ENCODE data around the gene PCGF3.

The PCGF3 gene

DNA sequence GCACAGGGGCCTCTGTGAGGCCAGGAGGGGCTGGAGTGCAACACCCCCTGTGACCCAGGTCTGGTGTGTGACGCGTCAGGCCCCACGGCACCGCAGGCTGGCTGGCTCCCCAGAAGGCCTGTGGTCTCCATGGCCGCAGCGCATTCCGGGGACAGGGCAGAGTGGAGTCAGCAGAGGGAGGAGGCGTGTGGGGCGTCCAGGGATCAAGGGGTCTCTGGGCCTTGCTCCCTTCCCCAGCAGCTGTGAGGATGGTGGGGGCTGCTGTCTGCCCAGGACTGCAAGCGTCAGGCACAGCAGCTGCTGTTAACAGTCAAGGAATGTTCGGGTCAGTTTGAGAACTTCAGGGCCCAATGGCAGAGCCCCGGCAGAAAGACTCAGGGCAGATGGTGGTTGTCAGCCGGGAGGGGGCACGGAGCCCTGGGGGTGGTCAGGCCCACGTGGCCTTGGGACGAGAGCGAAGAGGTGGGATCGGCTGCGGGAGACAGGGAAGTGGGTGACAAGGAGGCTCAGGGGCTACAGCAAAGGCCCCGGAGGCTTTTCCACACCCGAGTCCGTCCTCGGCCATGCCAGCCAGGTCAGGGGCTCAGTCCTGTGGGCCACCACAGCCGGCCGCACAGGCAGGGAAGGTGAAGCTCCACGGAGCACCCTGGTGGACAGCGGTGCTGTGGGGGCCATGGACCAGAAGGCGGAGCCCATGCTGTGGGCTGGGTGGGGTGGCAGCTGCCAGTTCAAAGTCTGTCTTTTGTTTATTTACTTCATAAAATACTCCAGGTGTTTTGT, 18.3 kb downstream of the PCGF3 start:
- no peak overlapping the region for H3K4me3 ChIP-seq (ENCODE audit: low read length)
- DNase-seq (ENCODE audit: low read depth): no peak
- TF ChIP-seq, protein P1, sequence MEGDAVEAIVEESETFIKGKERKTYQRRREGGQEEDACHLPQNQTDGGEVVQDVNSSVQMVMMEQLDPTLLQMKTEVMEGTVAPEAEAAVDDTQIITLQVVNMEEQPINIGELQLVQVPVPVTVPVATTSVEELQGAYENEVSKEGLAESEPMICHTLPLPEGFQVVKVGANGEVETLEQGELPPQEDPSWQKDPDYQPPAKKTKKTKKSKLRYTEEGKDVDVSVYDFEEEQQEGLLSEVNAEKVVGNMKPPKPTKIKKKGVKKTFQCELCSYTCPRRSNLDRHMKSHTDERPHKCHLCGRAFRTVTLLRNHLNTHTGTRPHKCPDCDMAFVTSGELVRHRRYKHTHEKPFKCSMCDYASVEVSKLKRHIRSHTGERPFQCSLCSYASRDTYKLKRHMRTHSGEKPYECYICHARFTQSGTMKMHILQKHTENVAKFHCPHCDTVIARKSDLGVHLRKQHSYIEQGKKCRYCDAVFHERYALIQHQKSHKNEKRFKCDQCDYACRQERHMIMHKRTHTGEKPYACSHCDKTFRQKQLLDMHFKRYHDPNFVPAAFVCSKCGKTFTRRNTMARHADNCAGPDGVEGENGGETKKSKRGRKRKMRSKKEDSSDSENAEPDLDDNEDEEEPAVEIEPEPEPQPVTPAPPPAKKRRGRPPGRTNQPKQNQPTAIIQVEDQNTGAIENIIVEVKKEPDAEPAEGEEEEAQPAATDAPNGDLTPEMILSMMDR (IDR thresholded peaks at IDR 0.05; ENCODE audit: insufficient read depth, low read depth, low read length, missing control alignments): no peak

DNA sequence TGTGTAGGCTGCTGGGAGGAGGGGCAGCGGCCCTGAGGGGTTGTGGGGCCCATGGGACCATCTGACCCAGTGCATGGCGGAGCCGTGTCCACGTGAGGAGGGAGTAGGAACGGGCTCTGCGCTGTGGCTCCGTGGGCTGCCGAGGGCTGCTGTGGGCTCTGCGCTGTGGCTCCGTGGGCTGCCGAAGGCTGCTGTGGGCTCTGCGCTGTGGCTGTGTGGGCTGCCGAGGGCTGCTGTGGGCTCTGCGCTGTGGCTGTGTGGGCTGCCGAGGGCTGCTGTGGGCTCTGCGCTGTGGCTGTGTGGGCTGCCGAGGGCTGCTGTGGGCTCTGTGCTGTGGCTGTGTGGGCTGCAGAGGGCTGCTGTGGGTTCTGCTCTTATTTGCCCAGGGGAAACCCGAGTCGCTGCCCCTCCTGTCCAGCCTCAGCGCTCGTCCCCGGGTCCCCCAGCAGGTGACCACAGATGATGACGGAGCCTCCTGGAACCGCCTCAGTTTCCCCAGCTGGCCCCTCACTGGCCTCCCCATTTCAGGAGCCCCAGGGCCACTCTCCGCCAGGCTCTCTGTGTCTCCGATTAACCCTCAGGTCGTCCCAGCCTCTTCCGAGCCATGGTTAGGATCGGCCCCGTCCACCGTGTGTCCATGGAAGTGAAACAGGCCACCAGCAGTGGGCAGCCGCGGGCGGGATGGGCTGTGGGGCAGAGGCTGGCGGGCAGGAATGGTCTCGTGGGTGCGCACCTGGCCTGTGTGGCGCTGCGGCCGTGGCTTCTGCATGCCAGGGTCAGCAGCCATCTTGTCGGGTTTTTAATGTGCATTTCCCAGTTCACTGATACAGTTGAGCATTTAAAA, 20.0 kb downstream of the PCGF3 start:
- DNase-seq (ENCODE audit: low read depth): no peak
- TF ChIP-seq, protein P1 (IDR thresholded peaks at IDR 0.05; ENCODE audit: insufficient read depth, low read depth, low read length, missing control alignments): no peak
- no peak overlapping the region for H3K4me3 ChIP-seq (ENCODE audit: low read length)

DNA sequence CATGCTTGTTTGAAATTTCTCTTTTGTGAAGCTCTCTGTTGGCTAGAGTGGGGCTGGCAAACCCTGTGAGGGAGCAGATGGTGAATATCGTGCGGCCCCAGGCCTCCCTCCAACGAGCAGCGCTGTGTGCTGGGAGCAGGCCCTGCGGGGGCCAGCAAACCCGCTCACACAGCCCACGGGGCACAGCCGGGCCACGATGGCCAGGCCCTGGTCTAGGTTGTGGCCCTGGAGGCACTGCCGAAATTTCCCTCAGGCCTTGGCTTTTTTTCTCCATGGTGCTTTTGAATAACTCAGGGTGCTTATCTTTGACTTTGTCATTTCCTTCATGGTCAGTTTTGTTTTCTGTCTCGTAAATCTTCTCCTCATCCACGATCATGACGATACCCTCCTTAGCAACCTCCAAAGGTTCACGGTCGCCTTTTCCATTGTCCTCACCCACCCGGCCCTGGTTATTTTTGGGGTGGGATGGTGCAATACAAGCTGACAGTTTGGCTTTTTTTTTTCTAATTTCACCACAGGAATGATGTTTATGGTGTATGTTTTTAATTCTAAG, 20.7 kb downstream of the PCGF3 start:
- TF ChIP-seq, protein P1 (IDR thresholded peaks at IDR 0.05; ENCODE audit: insufficient read depth, low read depth, low read length, missing control alignments): no peak
- no peak for DNase-seq (ENCODE audit: low read depth)
- H3K4me3 ChIP-seq (ENCODE audit: low read length): no peak overlapping the region

DNA sequence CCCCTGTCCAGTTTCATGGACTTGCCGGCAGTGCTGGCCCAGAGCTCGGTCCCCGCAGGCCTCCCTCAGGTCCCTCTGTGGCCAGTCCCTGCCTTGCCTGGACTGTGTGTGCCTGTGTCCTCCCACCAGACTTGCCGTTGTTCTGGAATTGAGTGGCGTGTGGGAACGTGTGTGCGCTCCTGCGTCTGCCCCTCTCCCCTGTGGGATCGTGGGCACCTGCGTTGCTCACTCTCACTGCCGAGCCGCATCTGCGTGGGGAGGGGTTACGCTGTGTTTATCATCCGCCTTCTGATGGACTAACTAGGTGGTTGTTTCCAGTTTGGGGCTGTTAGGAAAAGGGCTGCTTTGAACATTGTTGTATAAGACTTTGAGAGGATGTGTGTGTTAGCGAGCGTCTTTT, 21.2 kb downstream of the PCGF3 start:
- DNase-seq (ENCODE audit: low read depth): no peak
- no peak overlapping the region for H3K4me3 ChIP-seq (ENCODE audit: low read length)
- TF ChIP-seq, protein P1 (IDR thresholded peaks at IDR 0.05; ENCODE audit: insufficient read depth, low read depth, low read length, missing control alignments): no peak

DNA sequence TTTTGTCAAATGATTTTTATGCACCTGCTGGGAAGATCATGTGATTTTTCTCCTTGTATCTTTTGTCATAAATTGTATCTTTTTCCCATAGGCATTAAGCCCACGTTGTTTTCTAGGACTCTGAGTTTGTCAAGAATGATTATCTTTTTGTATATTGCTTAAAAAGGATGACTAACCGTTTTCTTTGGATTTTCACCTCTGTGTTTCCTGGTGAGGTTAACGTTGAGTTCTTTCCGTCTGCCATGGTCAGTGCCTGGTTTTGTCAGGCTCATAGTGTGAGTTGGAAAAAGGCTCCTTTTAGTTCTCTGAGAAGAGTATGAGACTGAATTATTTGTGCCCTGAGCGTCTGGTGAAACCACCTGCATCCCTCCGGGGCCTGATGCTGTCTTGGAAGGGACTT, 21.9 kb downstream of the PCGF3 start:
- DNase-seq (ENCODE audit: low read depth): no peak
- TF ChIP-seq, protein P1 (IDR thresholded peaks at IDR 0.05; ENCODE audit: insufficient read depth, low read depth, low read length, missing control alignments): no peak
- no peak overlapping the region for H3K4me3 ChIP-seq (ENCODE audit: low read length)

DNA sequence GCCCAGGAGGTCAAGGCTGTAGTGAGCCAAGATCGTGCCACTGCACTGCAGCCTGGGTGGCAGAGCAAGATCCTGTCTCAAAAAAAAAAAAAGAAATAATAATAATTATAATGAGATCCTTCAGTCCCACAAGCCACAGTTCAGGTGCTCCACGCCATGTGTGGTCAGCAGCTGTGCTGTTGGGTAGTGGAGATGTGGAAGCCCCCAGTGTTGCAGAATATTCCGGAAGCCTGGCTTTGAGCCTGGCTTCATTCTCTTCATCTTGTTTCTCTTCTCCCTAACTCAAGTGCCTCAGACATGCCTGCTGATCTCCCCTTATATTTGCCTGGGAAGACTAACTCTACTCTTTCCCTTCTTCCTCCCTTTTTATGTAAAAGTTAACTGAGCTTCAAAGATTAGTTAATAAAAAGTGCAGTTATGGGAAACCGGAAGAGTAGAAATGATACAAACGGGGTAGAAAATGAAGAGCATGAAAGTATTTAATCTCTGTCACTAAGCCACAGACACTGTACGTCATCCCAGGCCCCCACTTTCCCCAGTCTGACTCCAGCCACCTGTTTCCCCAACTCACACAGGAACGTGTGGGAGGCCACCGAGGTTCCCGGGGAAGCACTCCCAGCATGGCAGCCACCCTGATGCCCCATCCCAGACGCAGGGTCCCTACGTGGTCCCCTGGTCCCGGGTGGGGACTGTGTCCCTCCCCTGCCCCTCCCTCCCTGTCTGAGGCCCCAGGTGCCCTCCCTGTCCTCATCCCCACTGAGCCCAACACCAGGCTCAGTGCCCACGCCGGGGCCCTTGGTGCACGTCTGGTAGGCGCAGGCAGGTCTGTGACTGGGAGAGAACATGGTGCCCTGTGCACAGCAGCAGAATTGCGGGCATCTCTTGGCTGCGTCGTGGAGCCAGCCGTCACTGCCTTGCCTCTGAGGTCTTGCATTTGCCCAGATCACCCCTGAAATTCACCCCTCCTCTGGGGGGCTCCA, 24.0 kb downstream of the PCGF3 start:
- no peak overlapping the region for H3K4me3 ChIP-seq (ENCODE audit: low read length)
- TF ChIP-seq, protein P1 (IDR thresholded peaks at IDR 0.05; ENCODE audit: insufficient read depth, low read depth, low read length, missing control alignments): no peak
- no peak for DNase-seq (ENCODE audit: low read depth)
